ENCODE data around the gene DTHD1.

DTHD1 gene

GRCh38 chr4:36269533-36270173 is 11.8 kb upstream of the DTHD1 start:
- FAIRE-seq, result no peak
- DNase-seq (ENCODE audit: low spot score), result no peak

DNA sequence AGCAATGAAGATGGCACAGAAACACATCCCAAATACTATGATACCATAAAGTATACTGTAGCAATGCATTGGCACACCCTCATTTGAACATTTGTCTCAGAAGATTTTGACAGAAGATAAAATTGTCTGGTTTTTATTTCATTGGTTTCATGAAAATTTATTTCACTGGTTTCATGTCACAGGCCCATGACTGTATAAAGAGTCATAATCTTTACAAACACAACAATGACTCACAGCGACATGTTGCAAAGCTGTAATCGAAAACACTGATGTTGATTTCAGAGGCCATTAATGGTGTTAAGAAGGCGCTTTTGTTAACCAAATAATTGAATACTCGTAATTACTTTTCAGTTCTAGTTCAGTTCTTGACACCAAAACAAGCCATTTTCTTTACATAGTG is 8.1 kb upstream of the DTHD1 start:
- FAIRE-seq, result no peak
- DNase-seq (ENCODE audit: low spot score), result no peak

- DNase-seq (ENCODE audit: low spot score) (no peak), FAIRE-seq (no peak)
Observed at GRCh38 chr4:36274158-36274557, 7.3 kb upstream of the DTHD1 start.

DNA sequence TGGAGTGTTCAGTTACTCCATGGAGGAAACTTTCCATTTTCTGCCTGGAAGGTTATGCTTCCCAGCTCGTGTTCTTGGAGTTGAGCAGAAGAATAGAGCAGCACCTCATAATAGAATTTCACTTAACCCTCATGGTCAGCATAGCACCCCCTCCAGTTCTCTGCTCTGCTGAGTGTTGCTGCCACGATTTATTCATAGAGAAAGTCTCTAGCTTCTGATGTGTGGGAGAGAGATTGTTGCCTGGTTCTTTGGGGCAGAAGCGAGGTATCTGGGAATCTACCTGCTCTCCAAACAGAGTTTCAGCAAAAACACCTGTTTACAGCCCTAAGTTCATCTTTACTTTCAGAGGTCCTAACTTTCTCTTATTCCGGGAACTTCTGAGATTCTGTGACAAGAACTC is 3.9 kb upstream of the DTHD1 start:
- FAIRE-seq, result no peak
- no peak for DNase-seq (ENCODE audit: low spot score)

DNA sequence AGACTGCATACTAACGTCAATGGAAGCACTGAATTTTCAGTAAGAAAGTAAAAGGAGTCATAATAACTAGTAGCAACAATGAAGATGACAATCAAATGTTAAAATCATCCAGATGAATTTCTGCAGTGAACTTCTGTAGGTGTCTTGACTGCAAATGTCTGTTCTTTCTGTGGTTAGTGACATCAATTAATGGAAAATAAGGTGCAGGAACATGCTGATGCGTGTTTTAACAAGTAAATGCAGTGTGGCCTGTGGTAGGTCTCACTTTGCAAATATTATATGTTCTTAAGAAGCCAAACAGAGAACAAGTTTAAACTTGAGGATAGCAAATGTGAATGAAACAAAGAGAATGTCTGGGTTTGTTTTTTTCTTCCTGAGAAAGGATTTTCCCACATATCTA is 2.6 kb upstream of the DTHD1 start:
- DNase-seq (ENCODE audit: low spot score) (no peak), FAIRE-seq (no peak)

DNA sequence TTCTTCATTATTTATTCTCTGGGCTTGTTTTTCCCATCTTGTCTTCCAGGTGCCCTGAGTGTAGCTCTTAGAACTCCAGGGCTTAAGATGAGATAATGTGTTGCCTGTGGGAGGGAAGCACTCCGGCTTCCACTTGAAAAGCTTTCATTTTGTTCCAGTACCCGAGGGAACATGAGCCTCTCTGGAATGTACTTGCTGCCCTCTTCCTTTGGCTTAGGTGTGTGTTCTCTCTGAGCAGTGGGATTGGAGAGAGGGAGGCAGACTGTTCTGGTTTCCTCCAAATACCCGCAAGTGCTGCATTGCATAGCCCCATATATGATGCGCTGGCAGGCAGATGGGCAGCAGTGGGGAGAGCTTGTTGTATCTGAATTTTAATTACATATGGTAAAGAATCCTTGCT is 861 bp upstream of the DTHD1 start:
- no peak for DNase-seq (ENCODE audit: low spot score)
- FAIRE-seq, result no peak

GRCh38 chr4:36282503-36283030 is 1.2 kb downstream of the DTHD1 start:
- FAIRE-seq (no peak), DNase-seq (ENCODE audit: low spot score) (no peak)

DNA sequence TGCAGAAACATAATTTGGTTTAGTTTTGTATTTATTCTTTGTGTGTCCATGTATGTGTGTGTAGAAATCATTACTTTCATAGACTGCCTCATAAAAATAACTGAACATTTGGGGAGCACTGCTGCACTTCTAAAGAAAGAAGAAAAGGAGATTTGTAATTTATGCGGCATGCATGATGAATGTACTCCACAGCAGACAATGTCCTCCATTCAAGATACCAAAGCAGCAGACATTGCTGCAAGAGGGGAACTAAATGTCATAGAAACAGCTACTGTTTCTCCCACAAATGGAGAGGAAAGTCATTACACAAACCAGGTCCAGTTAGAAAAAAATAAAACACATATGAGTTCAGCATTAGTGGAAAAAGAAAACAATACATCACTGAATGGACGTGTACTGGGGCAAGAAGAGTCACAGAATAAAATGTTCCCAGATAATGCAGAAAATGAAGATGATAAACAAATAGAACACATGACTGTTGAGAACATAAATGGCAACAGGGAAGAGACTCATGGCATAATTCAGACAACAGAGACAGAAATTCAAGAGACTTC is 2.6 kb downstream of the DTHD1 start:
- FAIRE-seq, result peak; percentile 44
- no peak for DNase-seq (ENCODE audit: low spot score)

DNA sequence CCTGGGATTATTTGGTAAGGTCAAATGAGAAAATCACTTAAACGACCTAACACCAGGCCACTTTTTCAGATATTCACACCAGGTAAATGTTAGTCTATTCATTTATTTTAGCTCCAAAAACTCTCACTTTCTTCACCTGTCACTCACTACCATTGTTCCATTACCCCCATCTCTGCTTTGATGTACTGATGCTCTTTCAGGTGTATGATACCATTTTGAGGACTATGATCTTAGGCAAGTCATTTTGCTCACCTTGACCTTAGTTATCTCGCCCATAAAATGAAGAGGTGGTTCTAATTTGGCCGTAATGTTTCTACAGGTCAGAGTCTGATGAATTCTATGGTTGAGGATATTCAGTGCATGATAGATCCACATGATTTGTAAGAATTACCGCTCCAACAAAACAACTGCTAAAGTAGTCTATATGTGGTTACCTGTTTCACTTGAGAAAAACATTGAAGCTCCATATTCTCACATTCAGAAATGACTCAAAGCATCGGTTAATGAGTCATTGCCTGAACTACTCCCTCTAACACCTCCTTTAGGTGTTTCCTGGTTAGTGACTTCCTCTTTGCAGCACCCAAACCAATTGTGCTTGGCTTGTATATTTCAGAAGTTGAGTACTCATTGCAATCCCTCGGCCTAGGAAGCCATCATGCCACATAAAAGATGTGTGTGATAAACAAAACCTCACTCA is 4.5 kb downstream of the DTHD1 start:
- FAIRE-seq, result no peak

DNA sequence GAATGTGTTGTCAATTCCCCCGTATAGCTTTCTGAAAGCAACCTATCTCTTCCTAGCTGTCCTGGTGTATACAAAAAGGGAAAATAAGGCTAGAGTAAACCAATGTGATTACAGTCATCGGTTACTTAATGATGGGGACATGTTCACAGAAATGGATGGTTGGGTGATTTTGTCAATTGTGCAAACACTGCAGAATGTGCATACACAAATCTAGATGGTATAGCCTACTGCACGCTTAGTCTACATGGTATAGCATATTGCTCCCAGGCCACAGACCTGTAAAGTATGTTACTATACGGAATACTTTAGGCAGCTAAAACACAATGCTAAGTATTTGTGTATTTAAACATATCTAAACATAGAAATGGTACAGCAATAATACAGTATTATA is 5.1 kb downstream of the DTHD1 start:
- DNase-seq (ENCODE audit: low spot score), result no peak
- FAIRE-seq, result no peak

More for the DNA sequence above, 4.5 kb downstream of the DTHD1 start:
- peak; percentile 25 for DNase-seq (ENCODE audit: low spot score)

GRCh38 chr4:36288731-36289426 is 7.5 kb downstream of the DTHD1 start:
- no peak for FAIRE-seq
- no peak for DNase-seq (ENCODE audit: low spot score)

DNA sequence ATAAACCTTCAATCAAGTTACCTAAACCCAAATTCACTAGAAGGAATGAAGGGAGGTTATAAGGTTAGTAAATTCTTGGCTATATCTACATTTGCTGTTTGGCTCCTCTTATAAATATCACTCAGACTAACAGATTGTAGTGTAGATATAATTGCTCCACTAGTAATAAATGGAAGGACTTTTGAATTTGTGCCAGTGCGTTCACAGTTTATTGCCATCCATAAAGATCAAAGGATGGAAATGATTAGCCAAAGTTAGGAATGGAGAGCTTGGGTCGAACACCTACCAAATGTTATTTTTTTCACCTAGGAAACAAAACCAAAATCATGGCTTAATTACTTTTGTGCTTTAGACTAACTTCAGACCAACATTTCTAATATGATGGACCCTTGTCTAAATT is 9.2 kb downstream of the DTHD1 start:
- no peak for DNase-seq (ENCODE audit: low spot score)
- no peak for FAIRE-seq

GRCh38 chr4:36292556-36293188 is 11.3 kb downstream of the DTHD1 start:
- DNase-seq (ENCODE audit: low spot score) (no peak), FAIRE-seq (no peak)

DNA sequence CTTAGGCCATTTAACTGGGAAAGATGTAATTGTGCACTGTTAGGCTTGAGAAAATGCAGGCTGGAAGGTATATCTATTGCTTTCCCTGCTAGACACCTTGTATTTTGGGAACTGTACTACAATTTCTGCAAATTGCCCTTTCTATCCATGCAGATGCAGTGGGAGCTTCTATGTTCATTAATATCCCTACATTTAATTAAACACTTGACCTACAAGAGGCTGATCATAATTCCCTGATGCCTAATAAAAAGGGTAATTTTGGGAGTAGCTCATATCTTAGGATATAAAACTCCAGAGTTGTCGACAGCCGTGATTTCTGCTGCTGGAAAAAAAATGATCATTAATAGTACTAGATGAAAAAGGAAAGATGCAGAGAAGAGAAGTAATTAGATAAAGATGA is 19.7 kb downstream of the DTHD1 start:
- DNase-seq (ENCODE audit: low spot score) (no peak), FAIRE-seq (no peak)

- no peak for FAIRE-seq
- no peak for DNase-seq (ENCODE audit: low spot score)
Observed at GRCh38 chr4:36303426-36304137, 22.2 kb downstream of the DTHD1 start.

DNA sequence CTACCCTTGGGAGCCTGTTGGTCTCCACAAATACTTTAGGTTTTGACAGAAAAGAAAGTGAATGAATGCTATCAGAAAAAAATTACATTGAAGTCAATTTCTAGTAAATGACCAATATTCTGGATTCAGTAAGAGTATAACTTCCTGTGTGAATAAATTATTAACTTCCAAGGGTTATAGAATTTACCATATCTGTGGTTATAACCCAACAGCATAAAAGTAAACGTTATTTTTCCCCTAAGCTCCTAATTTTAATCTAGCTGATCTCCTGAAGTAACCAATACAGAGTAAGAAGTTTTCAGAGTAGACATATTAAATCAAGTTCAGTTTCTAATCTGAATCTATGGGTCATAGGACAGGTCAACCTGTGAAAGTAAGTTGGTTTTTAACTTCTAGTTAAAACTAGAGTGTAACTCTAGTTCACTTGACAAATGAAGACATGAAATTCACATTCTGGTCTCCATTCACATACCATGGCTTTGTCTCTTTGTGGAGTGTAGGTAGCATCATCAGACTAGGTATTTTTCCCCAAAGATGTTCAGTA is 22.8 kb downstream of the DTHD1 start:
- DNase-seq (ENCODE audit: low spot score) (no peak), FAIRE-seq (no peak)

- no peak for FAIRE-seq
Observed at GRCh38 chr4:36308150-36308549, 26.7 kb downstream of the DTHD1 start.

GRCh38 chr4:36310216-36310615 is 28.8 kb downstream of the DTHD1 start:
- DNase-seq (ENCODE audit: low spot score) (no peak), FAIRE-seq (no peak)

More at GRCh38 chr4:36308150-36308549, 26.7 kb downstream of the DTHD1 start:
- no peak for DNase-seq (ENCODE audit: low spot score)

- no peak for FAIRE-seq
Observed at GRCh38 chr4:36310793-36311192, 29.4 kb downstream of the DTHD1 start.

GRCh38 chr4:36312511-36312910 is 31.1 kb downstream of the DTHD1 start:
- FAIRE-seq (no peak), DNase-seq (ENCODE audit: low spot score) (no peak)

More at GRCh38 chr4:36310793-36311192, 29.4 kb downstream of the DTHD1 start:
- DNase-seq (ENCODE audit: low spot score), result no peak

DNA sequence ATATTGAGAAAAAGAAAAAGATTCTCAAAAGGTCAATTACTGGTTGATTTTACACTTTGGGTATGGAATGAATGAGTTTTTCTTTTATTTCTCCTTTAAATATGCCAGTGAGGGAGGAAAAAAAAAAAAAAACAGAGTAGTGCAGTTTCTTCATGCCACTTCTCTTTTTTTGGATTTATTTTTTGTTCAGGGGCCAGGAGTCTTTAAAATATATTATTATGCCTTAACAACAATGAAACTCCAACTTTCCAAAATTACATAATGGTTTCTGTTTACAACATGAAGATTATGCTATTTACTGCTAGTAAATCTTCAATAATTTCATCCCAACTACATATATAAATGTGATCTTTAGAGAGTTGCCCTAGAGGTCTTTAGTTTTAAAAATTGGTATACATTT is 31.9 kb downstream of the DTHD1 start:
- no peak for FAIRE-seq
- no peak for DNase-seq (ENCODE audit: low spot score)
